COLO668 (cell line): ENCODE data around the gene LDHAL6B.

Experiments
- DNase-seq: peaks from one replicate; lab custom pipeline; 2025; ENCODE audit not compliant: unreplicated experiment; lab: John Stamatoyannopoulos, UW

Gene LDHAL6B

GRCh38 chr15:59249816-59250215 lies 43.2 kb downstream of the LDHAL6B start:
- no peak for DNase-seq

- DNase-seq, result no peak
Observed at GRCh38 chr15:59250249-59250648, 43.6 kb downstream of the LDHAL6B start.

GRCh38 chr15:59251001-59251845 lies 44.6 kb downstream of the LDHAL6B start:
- DNase-seq, result no peak

GRCh38 chr15:59252137-59252536 lies 45.5 kb downstream of the LDHAL6B start:
- DNase-seq, result no peak

- no peak for DNase-seq
Observed at GRCh38 chr15:59255680-59256336, 49.2 kb downstream of the LDHAL6B start.

- no peak for DNase-seq
Observed at GRCh38 chr15:59256482-59256881, 49.8 kb downstream of the LDHAL6B start.

- DNase-seq, result no peak
Observed at GRCh38 chr15:59257140-59257539, 50.5 kb downstream of the LDHAL6B start.
